GM21717 (cell line): Measurements from ENCODE around the gene BNC1.
"Not testable (repeated sequence)": the region's sequence is repeated elsewhere in the genome, so short reads cannot be mapped to it uniquely, and the experiment has no call there.

Experiments
- ATAC-seq: cut with Tn5 transposase; IDR thresholded peaks from one replicate; pipeline ENCODE4 v1.9.1; 2021; ENCODE audit warnings: mild to moderate bottlenecking, moderate library complexity; ENCODE audit not compliant: unreplicated experiment

The BNC1 gene

DNA sequence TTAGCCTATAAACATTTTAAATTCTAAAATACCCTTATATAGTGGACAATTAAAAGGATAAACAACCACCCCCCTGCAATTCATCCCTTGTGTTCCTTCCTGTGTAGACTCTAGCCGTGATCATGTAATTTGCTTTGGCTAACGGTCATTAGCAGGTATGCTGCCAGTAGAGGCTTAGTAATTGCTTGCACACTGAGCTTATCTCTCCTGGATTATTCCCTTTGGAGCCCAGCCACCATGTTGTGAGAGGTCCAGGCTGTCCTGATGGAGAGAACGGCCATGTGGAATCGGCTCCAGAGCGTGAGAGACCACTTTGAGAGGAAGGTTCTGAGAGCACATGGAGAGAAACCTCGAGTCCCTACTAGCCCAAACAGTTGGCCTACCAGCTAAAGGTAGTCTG lies 11.0 kb upstream of the BNC1 start:
- ATAC-seq: no peak

DNA sequence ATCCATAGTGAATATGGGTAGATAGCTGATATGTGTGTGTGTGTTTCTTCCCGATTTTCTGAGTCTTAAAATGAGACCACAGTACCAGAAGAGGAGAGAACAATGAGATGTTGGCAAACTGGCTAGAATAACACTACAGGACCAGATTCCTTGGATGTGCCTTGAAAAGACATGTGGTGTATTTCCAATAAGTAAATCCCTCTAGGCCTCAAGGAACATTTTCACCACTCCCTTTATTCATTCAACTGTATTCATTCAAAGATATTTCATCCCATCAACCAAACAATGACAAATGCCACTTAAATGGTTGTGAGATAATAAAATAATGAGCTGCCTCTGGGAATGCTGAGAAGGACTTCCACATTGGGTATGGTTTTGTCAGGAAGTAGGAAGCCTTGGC lies 8.7 kb upstream of the BNC1 start:
- ATAC-seq: no peak

DNA sequence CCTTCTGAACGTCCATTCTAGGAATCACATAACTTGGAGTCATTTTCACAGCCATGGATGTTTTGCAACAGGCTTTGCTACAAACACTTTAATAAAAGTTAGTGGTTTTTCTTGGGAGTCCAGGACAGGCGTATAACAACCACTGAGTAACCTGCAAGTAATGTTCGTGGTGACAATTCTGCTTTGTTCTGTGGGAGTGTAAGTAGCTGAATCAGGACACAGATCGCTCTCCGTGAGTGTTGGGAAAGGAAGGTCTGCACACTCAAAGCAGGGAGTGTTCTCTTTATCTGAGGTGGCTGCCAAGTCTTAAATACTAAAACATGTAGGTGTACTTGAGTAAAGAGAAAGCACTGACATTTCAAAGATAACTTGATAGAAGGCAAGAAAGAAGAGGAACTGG lies 7.9 kb upstream of the BNC1 start:
- no peak for ATAC-seq

DNA sequence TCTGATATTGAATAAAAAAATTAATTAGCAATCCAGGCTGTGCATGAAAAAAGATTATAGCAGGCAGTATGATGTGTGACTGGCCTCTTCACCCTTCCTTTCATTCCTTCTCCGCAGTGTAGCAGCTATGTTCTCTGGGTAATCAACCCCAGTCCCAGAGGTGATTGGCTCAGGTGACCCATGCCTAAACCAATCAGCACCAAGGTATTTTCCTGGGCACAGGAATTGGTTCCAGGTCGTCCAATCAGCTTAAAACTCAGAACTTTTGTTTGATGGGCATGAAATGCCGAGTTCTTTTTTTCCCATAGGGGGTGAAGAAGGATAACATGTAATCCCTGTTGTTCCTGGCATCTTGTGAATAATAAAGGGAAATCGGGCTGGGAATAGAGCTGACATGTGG lies 5.8 kb upstream of the BNC1 start:
- no peak for ATAC-seq

DNA sequence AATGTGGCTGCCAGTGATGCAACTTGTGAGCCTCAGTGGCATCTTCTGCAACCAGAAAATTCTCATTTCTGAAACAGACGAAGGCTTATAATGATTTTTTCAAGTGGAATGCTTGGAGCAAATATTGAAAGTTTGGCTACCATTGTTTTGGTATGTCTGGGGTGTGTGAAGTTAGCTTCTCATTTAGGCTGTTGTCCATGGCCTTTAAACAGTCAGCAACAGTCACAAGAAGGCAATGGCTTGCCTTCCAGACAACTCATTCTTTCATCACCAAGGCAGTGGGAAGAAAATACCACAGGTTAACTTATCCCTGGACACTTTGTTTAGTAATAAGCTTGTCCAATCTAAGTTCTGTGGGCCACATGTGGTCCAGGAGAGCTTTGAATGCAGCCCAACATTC lies 4.7 kb upstream of the BNC1 start:
- ATAC-seq: no peak

DNA sequence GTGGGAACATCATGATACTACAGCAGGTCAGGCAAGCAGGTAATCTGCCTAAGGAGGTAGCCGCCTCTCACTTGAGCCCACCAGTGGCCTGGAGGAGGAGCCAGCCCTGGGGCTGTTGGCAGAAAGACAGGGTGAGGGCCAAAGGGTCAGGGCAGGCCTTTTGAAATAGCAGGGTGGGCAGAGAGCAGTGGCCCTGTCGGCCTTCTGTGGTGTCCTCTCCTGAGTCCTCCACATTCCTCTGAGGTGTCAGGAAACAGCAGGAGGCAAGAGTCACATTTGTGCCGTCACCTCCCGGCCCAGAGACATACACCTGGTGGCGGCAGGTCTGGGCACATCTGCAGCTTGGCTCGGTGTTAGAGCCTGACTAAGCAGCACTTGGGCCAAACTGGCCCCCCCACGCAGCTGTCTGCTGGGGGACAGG lies 3.9 kb upstream of the BNC1 start:
- ATAC-seq: no peak

DNA sequence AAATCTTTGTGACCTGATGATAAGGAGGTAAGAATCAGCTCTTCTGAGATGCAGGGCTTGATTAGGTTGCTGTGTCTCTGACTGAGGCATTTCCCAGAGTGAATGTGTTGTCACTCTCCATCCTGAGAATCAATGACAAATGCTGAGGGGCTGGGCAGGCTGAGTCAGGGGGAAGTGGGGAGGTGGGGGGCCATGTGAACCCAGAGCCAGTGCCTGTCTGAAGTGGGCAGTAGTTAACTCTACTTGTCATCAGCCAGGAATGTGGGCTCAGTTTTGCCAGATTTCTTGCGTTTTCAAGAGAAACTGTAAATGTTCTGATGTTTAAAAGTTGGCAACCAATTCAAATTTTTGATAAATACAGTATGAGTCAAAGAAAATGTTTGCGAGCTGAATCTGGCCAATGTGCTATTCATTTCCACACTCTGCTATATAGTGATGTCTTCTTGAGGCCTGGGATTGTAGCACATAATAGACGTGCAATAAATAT lies 3.1 kb upstream of the BNC1 start:
- ATAC-seq: no peak

DNA sequence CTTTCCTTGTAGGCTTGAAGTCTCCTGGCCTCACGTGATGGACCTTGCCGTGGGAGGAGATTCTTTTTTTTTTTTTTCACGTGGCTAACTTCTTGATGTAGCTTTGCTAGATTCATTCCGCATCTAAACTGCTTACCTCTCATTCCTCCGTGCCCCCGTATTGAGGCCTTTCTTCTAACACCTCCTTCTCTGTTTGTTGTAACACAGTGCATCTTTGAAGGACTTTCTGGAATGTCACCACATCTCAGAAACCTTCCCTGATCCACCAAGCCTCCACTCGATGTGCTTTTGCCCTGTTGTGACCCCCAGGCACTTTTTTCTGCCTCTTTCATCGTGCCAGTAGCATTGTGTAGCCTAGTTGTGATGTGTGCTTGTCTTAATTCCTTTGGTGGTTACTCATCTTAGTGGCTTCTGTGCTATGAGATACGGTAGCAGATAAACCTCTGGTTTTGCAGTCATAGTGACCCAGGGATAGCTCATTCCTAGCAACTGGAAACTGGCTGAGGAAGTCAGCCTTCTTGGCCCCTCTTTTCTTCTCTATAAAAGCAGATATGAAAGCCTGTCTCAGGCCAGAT lies 1.6 kb upstream of the BNC1 start:
- no peak for ATAC-seq

DNA sequence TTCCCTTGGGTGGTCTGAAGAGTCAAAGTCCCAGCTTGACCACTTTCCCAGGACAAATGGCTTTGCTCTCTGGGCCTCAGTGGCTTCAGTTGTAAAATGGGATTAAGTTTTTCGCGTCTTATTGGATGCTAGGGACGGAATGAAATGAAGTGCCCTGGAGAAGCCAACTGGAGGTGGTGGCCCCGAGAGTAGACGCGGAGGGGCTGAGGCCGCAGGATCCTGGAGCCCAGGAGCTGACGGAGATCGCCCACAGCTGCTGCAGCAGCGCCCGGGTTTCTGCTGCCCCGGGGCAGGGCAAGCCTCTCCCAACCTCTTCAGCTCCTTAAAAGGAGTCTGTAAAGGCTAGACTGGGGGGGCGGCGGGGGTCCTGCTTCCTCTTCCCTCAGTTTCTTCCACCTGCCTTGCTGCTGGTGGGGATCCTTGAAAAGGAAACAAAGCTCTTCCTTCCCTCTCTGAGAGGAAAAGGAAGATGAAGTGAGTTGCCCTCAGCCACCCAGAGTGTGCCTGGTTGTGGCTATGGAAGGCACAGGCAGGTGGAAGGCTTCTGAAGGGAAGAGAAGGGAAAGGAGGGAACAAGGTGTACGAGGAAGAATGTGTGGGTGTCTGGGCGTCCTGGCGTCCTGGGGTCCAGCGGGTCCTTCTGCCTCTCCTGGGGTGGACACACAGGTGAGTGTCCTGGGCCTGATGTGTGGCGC lies 967 bp upstream of the BNC1 start:
- no peak for ATAC-seq

DNA sequence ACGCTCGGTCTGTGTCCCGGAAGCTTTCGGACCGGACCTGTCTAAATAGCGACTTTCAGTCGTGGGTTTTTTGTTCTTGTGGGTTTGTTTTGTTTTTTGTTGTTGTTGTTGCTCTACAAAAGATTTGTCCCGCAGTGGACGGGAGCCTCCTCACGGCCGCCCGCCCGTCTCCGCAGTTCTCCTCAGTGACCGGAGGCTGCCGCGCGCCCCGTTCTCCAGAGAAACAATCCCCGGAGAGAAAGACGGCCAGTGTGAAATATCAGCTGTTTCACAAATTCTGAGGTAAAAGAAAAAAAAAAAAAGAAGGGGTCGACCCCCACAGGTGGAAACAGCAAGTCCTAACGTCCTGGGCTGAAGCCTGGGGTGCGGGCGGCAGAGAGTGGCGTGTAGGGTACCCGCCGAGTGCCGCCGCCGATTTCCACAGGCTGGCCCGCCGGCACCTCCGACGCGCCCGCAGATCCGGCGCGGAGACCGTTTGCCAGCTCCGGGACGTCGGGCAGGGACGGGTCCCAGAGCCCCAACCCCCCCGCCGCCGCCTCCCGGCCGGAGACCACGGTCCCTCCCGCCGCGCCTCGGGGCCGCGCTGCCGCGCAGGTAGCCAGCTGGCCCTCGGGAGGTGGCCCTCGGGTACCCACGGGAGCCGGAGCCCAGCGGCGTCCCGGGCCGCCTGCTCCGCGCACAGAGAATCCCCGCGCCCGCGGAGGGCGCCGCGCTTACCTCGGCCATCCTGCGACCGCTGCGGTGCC lies 478 bp downstream of the BNC1 start:
- no peak for ATAC-seq

DNA sequence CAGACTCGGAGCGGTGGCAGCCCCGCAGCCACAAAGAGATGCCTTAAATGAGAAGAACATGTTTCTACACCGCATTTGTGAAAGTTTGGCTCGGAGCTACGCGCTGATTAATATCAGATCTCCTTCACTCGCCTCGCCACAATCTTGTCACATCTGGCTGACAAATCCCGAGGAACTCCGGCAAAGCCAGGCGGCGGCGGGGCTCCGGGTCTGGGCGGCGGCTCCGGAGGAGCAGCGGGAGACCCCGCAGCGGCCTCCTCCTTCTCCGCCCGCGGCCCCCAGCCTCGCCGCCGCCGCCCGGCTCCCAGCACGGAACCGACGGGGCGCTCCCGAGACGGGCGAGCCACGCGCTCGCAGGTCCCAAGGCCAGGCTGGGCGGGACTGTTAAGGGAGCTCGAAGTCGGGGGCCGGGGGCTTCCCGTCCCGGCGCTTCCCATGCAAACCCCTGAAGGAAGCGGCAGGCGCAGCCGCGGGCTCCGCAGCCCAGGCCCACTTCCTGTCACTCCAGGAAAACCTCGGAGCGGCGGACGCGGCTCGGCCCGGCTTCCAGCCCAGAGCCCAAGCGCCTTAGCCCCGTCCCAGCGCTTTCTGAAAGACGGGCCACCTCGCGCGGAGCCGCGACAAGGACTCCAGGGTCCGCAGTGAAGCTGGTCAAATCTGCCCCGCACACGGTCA lies 1.2 kb downstream of the BNC1 start:
- ATAC-seq: no peak

DNA sequence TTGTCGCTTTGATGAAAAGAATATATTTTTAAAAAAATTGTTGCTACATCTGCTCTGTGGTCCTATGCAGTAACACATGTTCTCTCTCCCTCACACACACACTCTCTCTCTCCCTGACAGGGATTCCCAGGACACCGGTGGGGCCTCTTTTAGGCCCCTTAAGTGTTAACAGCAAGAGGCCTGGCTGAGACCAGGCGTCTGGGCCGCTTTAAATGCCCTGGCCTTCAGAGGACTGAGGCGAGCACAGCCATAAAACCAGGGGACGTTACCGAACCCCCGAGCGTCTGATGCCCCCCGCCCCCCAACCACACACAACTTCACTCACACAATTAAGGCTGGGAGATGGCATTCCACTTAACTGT lies 1.7 kb downstream of the BNC1 start:
- ATAC-seq: no peak

DNA sequence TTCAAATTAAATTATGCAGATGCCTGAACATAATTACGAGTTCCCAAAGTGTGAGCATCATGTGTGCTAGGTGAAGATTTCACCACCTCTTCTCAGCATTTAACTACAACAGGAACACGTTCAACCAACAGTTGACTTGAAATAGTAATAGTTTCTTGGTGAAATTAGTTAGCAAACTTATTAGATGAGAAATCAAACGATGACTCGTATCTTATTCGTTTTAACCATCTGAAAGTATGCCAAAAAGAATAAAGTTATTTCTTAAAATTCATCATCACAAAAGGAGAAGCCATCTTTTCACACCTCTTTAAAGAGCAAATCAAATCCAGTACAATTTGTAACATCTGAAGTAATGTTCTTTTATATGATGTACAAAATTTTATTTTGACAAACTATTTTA lies 2.3 kb downstream of the BNC1 start:
- ATAC-seq: no peak

DNA sequence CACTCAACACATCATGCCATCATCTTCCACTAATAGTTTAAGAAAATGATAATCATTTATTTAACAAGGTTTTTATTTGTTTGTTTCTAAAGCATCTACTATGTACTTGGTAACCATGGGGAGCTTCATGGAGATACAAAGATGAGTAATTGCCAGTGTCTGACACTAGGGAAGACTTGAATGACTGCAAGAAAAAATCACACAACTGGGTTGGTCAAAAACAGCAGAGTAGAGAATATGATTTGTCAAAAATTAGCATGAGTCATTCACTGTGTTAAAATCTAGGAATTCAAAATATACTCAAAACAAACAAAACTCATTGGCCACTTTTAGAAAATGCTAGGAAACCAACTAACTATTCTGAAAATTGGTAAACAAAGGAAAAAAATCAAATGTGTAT lies 6.3 kb downstream of the BNC1 start:
- ATAC-seq: no peak

DNA sequence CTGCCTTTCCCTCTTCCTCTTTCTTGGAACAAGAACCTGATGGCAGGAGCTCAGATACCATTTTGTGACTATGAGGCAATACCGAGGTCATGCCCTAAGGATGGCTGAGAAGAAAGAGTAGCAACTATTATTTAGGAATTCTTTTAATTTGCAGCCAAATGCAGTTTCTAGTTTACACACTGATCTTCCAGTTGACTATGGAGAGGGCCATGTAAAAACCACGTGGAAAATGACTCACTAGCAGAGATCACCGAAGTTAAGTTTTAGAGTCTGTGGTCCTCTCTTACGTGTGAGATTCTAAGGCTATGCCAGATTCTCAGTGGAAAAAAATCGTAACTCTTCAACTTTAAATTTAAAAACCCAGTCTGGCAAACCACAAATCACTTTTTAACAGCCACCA lies 7.8 kb downstream of the BNC1 start:
- no peak for ATAC-seq

DNA sequence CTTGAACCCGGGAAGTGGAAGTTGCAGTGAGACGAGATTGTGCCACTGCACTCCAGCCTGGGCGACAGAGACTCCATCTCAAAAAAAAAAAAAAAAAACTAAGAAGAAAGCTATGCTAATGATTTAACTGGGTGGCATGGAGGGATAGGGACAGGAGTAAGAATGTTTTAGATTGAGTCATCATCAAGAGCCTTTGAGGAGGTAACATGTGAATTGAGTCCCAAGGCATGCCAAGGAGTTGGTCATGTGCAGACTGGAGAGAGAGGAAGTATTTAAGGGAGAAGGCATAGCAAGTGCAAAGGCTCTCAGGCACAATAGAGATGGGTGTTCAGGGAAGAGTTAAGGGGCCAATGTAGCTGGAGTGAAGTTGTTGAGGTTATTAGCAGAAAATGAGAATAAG lies 9.1 kb downstream of the BNC1 start:
- ATAC-seq: no peak

DNA sequence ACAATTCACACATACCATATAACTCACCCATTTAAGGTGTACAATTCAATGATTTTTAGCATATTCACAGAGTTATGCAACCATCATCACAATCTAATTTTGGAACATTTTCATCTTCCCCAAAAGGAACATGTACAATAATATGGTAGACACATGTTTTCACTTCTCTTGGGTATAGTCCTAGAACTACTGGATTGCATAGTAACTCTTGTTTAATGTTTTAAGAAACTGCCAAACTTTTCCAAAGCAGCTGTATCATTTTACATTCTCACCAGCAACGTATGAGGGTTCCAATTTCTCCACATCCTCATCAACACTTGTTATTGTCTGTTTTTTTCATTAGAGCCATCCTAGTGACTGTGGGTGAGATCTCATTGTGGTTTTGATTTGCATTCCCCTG lies 14.3 kb downstream of the BNC1 start:
- no peak for ATAC-seq

DNA sequence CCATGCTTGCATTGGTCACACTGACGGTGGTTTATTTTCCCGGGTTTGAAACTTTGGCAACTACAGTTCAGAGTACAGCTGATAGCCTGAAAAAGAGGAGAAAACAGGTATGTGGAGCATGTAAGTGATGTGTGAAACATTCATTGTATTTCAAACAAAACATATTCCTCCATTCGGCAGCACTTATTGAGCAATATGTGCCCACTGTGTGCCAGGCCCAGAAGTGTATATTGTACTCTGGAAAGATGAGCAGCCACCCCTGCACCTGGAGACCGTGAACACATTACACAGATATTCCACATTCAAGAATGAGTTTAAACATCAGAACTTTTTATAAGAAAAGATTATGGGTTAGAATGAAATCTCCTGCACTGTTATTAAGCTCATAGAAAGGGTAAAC lies 16.3 kb downstream of the BNC1 start:
- ATAC-seq: no peak

DNA sequence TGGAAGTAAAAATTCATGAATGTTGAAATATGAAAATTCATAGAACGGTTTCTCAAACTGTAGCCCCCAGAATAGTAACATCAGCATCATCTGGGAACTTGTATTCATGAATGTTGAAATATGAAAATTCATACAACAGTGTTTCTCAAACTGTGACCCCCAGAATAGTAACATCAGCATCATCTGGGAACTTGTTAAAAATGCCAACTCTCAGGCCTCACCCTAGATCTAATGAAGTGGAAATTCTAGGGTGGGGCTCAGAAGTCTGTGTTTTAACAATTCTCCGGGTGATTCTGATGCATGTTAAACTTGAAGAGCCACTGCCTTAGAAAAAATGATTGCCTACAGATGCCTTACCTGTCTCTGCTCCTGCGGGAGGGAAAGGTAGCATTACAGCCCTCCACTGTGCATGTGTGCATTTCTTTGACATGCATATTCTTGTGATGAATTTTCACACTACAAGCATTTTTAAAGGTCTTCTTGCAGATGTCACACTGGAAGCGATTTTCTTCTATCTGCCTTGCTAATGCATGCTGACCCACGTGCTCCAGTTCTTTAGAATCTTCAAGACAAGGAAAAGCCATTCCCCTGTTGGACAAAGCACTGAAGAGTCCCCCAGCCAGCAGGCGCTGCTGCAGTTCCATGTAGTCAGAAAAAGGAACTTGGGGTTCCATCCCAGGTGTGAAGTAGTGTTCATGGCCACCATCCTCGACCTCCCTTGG lies 21.7 kb downstream of the BNC1 start:
- ATAC-seq: no peak

DNA sequence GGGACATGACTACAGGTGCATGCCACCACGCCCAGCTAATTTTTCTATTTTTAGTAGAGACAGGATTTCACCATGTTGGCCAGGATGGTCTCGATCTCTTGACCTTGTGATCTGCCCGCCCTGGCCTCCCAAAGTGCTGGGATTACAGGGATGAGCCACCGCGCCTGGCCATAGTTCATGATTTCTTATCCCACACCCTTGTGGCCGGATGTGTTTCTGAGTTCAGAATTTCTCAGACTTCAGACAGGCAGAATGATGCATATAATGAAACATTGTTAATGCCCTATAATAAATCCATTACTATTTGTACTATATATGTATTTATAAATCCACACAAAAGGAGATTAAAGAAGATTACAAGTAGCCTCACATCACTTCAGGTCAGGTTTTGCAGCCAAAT lies 22.3 kb downstream of the BNC1 start:
- ATAC-seq: not testable (repeated sequence)

DNA sequence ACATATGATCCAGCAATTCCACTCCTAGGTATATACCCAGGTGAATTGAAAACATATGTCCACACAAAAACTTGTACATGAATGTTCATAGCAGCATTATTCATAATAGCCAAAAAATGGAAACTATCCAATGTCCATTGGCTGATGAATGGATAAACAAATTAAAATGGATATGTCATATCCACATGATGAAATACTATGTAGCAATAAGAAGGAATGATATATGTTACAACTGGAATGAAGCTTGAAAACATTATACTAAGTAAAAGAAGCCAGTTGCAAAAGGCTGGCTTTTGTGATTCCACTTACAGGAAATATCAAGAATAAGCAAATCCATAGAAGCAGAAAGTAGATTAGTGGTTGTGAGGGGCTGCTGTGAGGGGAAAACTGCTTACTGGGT lies 33.7 kb downstream of the BNC1 start:
- no peak for ATAC-seq
